HG03378 (cell line): ENCODE results near the gene SNAP29.
"Not testable (repeated sequence)": the region's sequence is repeated elsewhere in the genome, so short reads cannot be mapped to it uniquely, and the experiment has no call there.

Experiments
- ATAC-seq: cut with Tn5 transposase; IDR thresholded peaks from one replicate; pipeline ENCODE4 v1.9.1; 2021; ENCODE audit warnings: mild to moderate bottlenecking, moderate library complexity; ENCODE audit not compliant: unreplicated experiment

SNAP29 gene

GRCh38 chr22:20928573-20928967 lies 69.8 kb downstream of the SNAP29 start:
- no peak for ATAC-seq

- no peak for ATAC-seq
Observed at GRCh38 chr22:20930004-20930403, 71.2 kb downstream of the SNAP29 start.

GRCh38 chr22:20930435-20930834 lies 71.6 kb downstream of the SNAP29 start:
- ATAC-seq, result not testable (repeated sequence)

- no peak for ATAC-seq
Observed at GRCh38 chr22:20931126-20931654, 72.4 kb downstream of the SNAP29 start.

GRCh38 chr22:20933910-20934309 lies 75.1 kb downstream of the SNAP29 start:
- ATAC-seq, result no peak

GRCh38 chr22:20935049-20935448 lies 76.2 kb downstream of the SNAP29 start:
- ATAC-seq, result not testable (repeated sequence)

GRCh38 chr22:20935780-20936539 lies 77.2 kb downstream of the SNAP29 start:
- ATAC-seq, result not testable (repeated sequence)

- ATAC-seq, result no peak
Observed at GRCh38 chr22:20937031-20937793, 78.4 kb downstream of the SNAP29 start.

- no peak for ATAC-seq
Observed at GRCh38 chr22:20937794-20938671, 79.2 kb downstream of the SNAP29 start.

GRCh38 chr22:20939457-20940185 lies 80.8 kb downstream of the SNAP29 start:
- ATAC-seq, result not testable (repeated sequence)

- ATAC-seq, result no peak
Observed at GRCh38 chr22:20940186-20940651, 81.4 kb downstream of the SNAP29 start.
